AML-193 (cell line): ENCODE results near the gene SENP2.
"Not testable (repeated sequence)": the region's sequence is repeated elsewhere in the genome, so short reads cannot be mapped to it uniquely, and the experiment has no call there.

Experiments used
- DNase-seq, 2 experiments: peaks; one replicate each; lab custom pipeline; 2025; lab: John Stamatoyannopoulos, UW

Gene SENP2

GRCh38 chr3:185647880-185648210, 61.8 kb downstream of the SENP2 start:
- DNase-seq: no peak

GRCh38 chr3:185648396-185648795, 62.3 kb downstream of the SENP2 start:
- no peak for DNase-seq

DNA sequence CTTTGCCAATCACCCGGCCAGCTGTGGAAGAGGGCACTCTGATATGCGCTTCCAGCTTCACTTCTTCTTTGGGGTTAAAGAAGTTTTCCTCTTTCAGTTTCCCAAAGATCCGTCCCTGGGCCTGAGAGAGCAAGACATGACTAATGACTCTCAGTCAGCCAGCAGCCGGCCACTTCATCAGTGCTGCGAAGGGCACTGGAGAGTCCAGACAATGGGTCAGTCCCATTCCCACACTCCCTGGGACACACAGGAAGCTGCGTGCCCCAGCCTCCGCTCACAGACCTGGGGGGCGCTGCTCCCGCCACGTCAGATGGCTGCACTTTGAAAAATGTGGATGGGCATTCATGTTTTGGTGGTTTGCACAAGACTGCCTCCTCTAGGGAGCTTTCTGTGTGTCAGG, 63.3 kb downstream of the SENP2 start:
- no peak for DNase-seq

GRCh38 chr3:185651971-185652370, 65.9 kb downstream of the SENP2 start:
- no peak for DNase-seq

- no peak for DNase-seq
These were observed 68.1 kb downstream of the SENP2 start for GRCh38 chr3:185653949-185654757.

DNA sequence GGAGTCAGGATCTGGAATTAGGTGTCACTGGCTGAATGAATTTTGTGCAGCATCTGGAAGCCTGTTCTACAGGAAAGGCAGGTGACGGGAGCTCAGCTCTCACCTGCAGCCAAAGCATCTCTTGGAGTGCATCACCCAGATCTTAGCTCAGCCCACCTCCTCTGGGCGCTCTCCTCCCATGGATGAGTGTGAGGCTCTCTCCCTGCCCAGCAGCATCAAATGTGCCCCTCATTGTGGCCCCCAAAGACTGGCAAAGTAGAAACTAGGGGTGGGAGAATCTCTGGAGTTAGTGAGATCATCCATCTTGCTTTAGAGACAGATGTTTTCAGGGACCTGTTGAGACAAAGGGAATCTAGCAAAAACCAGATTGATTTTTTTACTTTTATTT, 68.7 kb downstream of the SENP2 start:
- DNase-seq: no peak

DNA sequence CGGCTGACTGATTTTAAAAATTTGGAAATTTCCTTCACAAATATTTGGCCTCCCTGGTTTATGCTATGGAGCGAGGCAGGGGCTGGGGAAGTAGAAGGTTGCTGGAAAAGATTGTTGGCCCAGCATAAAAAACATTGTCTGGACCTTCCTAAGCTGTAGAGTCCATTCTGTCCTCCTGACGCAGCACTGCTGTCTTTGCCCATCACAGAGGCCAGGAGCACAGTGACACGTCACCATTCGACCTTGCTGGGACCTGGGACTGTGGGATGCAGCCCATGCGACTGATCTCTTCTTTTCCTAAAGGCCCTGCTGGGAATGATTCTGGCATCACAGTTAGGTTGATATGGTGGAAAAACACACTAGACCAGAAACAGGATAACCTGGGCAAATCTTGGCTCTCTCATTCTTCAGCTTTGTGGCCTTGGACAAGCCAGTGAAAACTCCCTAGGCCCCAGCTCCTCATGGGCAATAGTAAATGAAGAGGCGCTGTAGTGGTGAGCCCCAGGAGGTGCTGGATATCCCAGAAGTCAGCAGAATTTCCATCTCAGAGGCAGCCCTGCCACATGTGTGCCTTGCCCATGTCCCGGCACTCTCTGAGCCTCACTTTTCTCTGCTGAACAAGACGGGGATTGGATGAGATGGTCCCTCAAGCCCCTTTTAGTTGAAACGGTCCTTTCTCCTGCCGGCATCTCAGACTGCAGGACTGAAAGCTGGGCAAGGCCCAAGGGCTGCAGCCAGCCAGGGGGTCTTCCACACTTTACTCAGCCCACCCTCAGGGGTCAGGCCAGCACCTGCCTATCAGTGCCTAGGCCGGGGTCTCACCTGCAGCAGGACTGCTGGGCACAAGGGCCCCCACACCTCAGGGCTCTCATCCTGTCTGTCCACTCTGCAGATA, 69.6 kb downstream of the SENP2 start:
- DNase-seq: no peak

- DNase-seq: no peak
These were observed 70.3 kb downstream of the SENP2 start for GRCh38 chr3:185656321-185656840.

DNA sequence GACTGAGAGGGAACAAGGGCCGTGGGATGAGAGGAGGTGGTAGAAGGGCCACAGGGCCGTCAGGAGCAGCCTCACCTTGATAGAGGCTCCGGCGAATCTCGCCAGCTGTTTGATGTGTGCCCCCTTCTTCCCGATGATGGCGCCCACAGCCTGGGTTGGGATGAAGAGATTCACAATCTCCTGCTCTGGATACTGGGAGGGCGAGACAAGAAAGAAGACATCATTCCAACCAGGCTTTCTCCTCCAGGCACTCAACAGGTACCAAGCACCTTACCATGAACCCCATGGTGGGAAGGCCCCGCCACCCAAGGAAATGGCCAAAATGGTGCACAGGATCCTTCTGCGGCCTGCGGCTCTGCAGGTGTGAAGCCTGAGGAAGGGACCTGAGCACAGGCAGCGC, 71.1 kb downstream of the SENP2 start:
- DNase-seq: no peak

DNA sequence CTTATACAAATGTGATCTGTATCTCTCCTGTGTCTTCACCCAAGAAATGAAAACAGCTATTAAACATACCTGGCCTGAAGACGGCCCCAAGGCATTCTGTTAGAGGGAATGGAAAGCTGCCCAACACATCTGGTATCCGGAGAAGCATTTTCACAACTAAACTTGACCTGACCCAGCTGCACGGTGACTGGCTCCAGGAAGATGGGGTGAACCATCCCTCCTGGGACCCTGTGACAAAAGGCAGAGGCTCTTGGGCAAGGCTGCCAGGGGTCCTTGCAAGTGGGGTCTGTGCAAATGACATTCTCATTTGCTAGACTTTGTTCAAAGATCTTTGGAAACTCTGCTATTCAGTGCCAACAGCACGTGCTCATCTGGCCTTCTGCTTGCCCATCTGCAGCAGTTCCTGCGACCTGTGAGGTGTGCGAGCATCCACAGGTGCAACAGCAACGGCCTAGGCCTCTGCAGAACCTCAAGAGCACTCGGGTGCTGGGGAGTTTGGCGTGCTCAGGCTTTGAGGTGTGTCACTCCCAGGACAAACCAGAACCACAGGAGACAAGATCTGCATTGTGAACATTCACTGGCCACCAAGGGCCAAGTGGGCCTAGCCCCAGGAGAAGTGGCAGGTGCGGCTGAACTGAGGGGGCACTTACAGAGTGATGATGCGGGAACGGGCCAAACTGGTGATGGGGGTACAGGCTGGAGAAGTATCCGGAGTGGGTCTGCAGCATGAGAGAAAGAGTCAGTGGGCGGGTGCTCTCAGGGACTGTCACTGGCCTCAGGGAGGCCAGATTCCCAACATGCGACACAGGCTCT, 71.8 kb downstream of the SENP2 start:
- no peak for DNase-seq

DNA sequence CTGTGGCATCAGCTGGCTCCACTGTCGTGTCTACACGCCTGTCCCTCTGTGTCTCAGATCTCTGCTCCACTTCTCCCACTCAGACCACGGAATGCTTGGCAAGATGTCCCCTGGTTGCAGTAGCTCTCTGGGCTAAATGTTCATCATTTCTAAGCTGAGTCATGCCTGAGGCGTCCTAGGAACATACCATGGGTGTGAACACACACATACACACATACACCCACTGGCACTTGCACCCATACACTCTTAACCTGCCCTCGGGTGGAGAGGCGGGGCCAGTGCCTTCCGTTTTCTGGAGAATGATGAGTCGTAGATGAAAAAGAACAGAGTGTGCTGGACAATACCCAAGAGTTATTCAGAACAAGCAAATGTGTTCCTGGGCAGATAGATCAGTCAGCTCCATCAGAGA, 72.4 kb downstream of the SENP2 start:
- DNase-seq: no peak

DNA sequence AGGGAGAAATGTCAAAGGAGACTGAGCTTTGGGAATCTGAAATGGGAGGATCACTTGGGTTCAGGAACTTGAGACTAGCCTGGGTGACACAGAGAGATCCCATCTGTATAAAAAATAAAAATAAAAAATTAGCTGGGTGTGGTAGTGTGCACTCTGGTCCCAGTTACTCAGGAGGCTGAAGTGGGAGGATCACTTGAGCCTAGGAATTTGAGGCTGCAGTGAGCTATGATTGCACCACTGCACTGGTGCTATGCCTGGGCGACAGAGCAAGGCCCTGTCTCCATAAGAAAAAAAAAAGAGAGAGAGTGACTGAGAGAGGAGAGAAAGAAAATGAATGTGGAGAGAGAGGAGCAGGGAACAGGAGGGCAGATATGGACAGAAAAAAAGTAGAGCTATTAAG, 72.8 kb downstream of the SENP2 start:
- no peak for DNase-seq

- DNase-seq: peak; percentile 77 to 86
These were observed 74.1 kb downstream of the SENP2 start for GRCh38 chr3:185659942-185660921.

- not testable (repeated sequence) for DNase-seq
These were observed 75.2 kb downstream of the SENP2 start for GRCh38 chr3:185661296-185661695.

GRCh38 chr3:185661772-185662171, 75.7 kb downstream of the SENP2 start:
- no peak for DNase-seq

DNA sequence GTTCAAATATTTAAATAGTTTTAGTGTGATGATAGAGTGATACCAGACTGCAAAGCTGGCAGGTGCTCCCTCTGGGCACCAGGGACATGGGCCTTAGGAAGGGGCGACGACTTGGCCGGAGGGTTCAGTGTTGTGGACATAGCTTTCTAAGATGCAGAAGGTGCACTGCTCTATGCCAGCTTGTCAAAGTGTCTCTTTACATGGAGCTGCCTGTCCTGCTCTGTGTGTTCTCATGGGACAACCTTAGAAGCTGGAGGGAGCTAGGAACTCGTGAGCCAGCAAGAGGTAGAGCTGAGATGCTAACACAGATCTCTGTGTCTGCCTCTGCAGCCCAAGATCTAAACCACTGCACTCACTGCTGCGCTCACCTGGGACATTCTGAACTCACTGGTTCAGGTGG, 77.8 kb downstream of the SENP2 start:
- no peak for DNase-seq

GRCh38 chr3:185667574-185667973, 81.5 kb downstream of the SENP2 start:
- no peak for DNase-seq

- peak; percentile 44 to 59 for DNase-seq
These were observed 91.2 kb downstream of the SENP2 start for GRCh38 chr3:185677146-185677829.

- no peak for DNase-seq
These were observed 91.9 kb downstream of the SENP2 start for GRCh38 chr3:185678027-185678426.

GRCh38 chr3:185680231-185680630, 94.1 kb downstream of the SENP2 start:
- DNase-seq: no peak
